B cell (primary cell): ENCODE measurements around the gene SMIM35. TPM values are rescaled to one million over a fixed set of nuclear protein-coding genes. Genes with fewer than 3 reads are reported as not detected.

Experiments used
- ATAC-seq: fragments of 200-7000 bp; cut with Tn5 transposase; one replicate; pipeline ENCODE4 v1.10.0; 2021; ENCODE audit warnings: low read depth, mild to moderate bottlenecking, moderate number of reproducible peaks, moderate library complexity
- CTCF ChIA-PET: fragments of 350-600 bp; sonication (Branson Sonifier 250); formaldehyde crosslinking; loops from one replicate; lab custom pipeline; 2021; ENCODE audit warnings: antibody characterized with exemption, inconsistent platforms; lab: Charles Lee
- POLR2A ChIA-PET: fragments of 350-600 bp; sonication (Branson Sonifier 250); formaldehyde crosslinking; loops from one replicate; lab custom pipeline; 2021; ENCODE audit warnings: antibody characterized with exemption; lab: Charles Lee
- DNase-seq: peaks from one replicate; pipeline ENCODE4 v3.0.0; 2013
- H2AFZ ChIP-seq: 2 replicates; pipeline ENCODE4 v1.6.1; 2012; ENCODE audit warnings: mild to moderate bottlenecking, low read depth, low read length; ENCODE audit not compliant: insufficient read depth, poor library complexity, severe bottlenecking
- H3K27ac ChIP-seq, 2 donors: 1 replicate in 1 of 2; 2 replicates in 1 of 2; pipeline ENCODE4 v1.5.1; 2012 to 2013; ENCODE audit warnings: low read length in 2 of 2, mild to moderate bottlenecking in 2 of 2, moderate library complexity in 1 of 2
- H3K27me3 ChIP-seq, 4 experiments: fragments of 200-600 bp in 1 of 4; sonication (generic) in 1 of 4; replicated peaks in 1 of 4; 1 replicate in 2 of 4; 2 replicates in 2 of 4; pipeline versions ENCODE4 v1.6.1 to v1.7.0; 2013 to 2016; ENCODE audit warnings: low read length in 3 of 4, mild to moderate bottlenecking in 2 of 4, mixed read lengths in 1 of 4, moderate library complexity in 1 of 4; ENCODE audit not compliant: insufficient read depth in 4 of 4, control insufficient read depth in 3 of 4; ENCODE audit errors: control extremely low read depth in 1 of 4
- H3K36me3 ChIP-seq, 2 experiments: replicated peaks in 1 of 2; 1 replicate in 1 of 2; 2 replicates in 1 of 2; pipeline versions ENCODE4 v1.6.1 to v1.7.1; 2013; ENCODE audit warnings: low read length in 1 of 2; ENCODE audit not compliant: insufficient read depth in 2 of 2, control insufficient read depth in 1 of 2; ENCODE audit errors: control extremely low read depth in 1 of 2, extremely low read depth in 1 of 2
- H3K4me1 ChIP-seq, 2 donors: fragments of 200-600 bp in 1 of 2; sonication (generic) in 1 of 2; 1 replicate in 1 of 2; 2 replicates in 1 of 2; pipeline versions ENCODE4 v1.5.1 to v1.6.1; 2013 to 2017; ENCODE audit warnings: low read length in 2 of 2; ENCODE audit not compliant: control insufficient read depth in 2 of 2, insufficient read depth in 2 of 2
- H3K4me2 ChIP-seq: replicated peaks from 2 replicates; pipeline ENCODE3; 2012; ENCODE audit warnings: mild to moderate bottlenecking, low read depth, low read length; ENCODE audit not compliant: poor library complexity, severe bottlenecking
- H3K4me3 ChIP-seq, 5 experiments: fragments of 200-600 bp in 1 of 5; sonication (generic) in 1 of 5; 1 replicate in 3 of 5; 2 replicates in 2 of 5; pipeline versions ENCODE4 v1.5.1 to v1.7.0; 2011 to 2016; ENCODE audit warnings: low read length in 4 of 5, mild to moderate bottlenecking in 4 of 5, low read depth in 2 of 5, control low read depth in 1 of 5, moderate library complexity in 1 of 5; ENCODE audit not compliant: insufficient read depth in 1 of 5; ENCODE audit errors: control extremely low read depth in 1 of 5, extremely low read depth in 1 of 5
- H3K79me2 ChIP-seq: fragments of 200-600 bp; sonication (generic); one replicate; pipeline ENCODE4 v1.6.0; 2016; ENCODE audit warnings: low read length; ENCODE audit not compliant: control insufficient read depth, insufficient read depth
- H3K9ac ChIP-seq: fragments of 200-600 bp; sonication (generic); 2 replicates; pipeline ENCODE4 v1.6.1; 2017; ENCODE audit warnings: mild to moderate bottlenecking, low read length, moderate library complexity
- H3K9me3 ChIP-seq, 3 donors: one replicate each; pipeline versions ENCODE4 v1.6.1 to v1.7.1; 2013; ENCODE audit warnings: low read length in 2 of 3; ENCODE audit not compliant: control insufficient read depth in 2 of 3, insufficient read depth in 1 of 3; ENCODE audit errors: control extremely low read depth in 1 of 3
- H4K20me1 ChIP-seq: 2 replicates; pipeline ENCODE4 v1.6.0; 2012; ENCODE audit warnings: mild to moderate bottlenecking, low read length; ENCODE audit not compliant: insufficient read depth, control insufficient read depth, poor library complexity, severe bottlenecking
- H3K27ac Mint-ChIP-seq: one replicate; pipeline ENCODE4 v1.8.0; 2021; ENCODE audit warnings: mixed read lengths
- H3K27me3 Mint-ChIP-seq: one replicate; pipeline ENCODE4 v1.8.0; 2021; ENCODE audit warnings: mixed read lengths
- H3K4me1 Mint-ChIP-seq: one replicate; pipeline ENCODE4 v1.8.0; 2021; ENCODE audit warnings: mixed read lengths
- H3K4me3 Mint-ChIP-seq: one replicate; pipeline ENCODE4 v1.8.0; 2021; ENCODE audit warnings: mixed read lengths
- H3K9me3 Mint-ChIP-seq: one replicate; pipeline ENCODE4 v1.8.0; 2022; ENCODE audit warnings: mixed read lengths; ENCODE audit not compliant: insufficient read depth
- CTCF ChIP-seq: fragments of 200-600 bp; IDR thresholded peaks from one replicate; pipeline ENCODE4 v1.8.0; 2022; ENCODE audit warnings: antibody characterized with exemption, mild to moderate bottlenecking
- EZH2 ChIP-seq: IDR thresholded peaks from 2 replicates; pipeline ENCODE4 v1.6.1; 2012; ENCODE audit warnings: borderline replicate concordance, low read depth, mild to moderate bottlenecking, moderate library complexity, low read length; ENCODE audit not compliant: insufficient read depth, poor library complexity, severe bottlenecking
- WGBS: methylation state at CpG from one replicate; pipeline ENCODE4 v1.1.5; 2013; ENCODE audit warnings: missing lambda C conversion rate; ENCODE audit not compliant: insufficient coverage; 5-methylcytosine and 5-hydroxymethylcytosine counted together
- intact Hi-C: fragments of 100-400 bp; cut with micrococcal nuclease; formaldehyde crosslinking; loops from one replicate; pipeline ENCODE4 v1.10.0; 2022
- polyA plus RNA-seq: library from polyadenylated mRNA; depleted of rRNA; stranded (reverse); fragments of >200 nt; gene quantifications from 2 replicates; pipeline ENCODE4 v1.2.3, GENCODE V29; 2012
- total RNA-seq, 2 donors: library from RNA; stranded (reverse); fragments of 120-200 nt in 1 of 2; gene quantifications; 1 replicate in 1 of 2; 2 replicates in 1 of 2; pipeline versions ENCODE4 v1.2.3 to v1.2.4, GENCODE V29; 2013 to 2022

SMIM35 gene
- total and polyA plus RNA-seq, 2 donors (not counting 1 experiment from before 2014, with no cell fraction given): 1.3 to 4.5 TPM

- Mint-ChIP-seq H3K9me3 (peaks cover 2% of the 10 kb centered on the region), H3K27ac (peak overlapping the region; percentile 32), H3K27me3 (no peaks in the 10 kb centered on the region), H3K4me1 (peaks cover 77% of the 10 kb centered on the region), H3K4me3 (no peak overlapping the region)
- Histone ChIP-seq H3K4me2 (no peak overlapping the region), H3K27me3 (no peaks in the 10 kb centered on the region), H3K36me3 (peaks cover 6 to 53% of the 10 kb centered on the region in 2 experiments), H2AFZ (no peak overlapping the region), H3K9me3 (peaks cover 0 to 4% (median 4%) of the 10 kb centered on the region in 3 donors), H3K4me1 (peaks cover 47 to 56% of the 10 kb centered on the region in 2 donors), H3K79me2 (peaks cover 10% of the 10 kb centered on the region), H3K4me3 (no peak overlapping the region), H4K20me1 (no peaks in the 10 kb centered on the region), H3K27ac (peak overlapping the region in 1 of 2 donors; percentile 99), H3K9ac (no peak overlapping the region)
- ChIA-PET CTCF (interaction anchor here (1.2 to 12.1 kb wide), 7 partner anchors 11 to 156 kb away, joined by 3 to 134 read pairs (median 19); partner anchors contain the start of gene IL10RA), POLR2A (interaction anchor here (1.1 to 21.8 kb wide), 7 partner anchors 3 to 54 kb away, joined by 3 to 346 read pairs (median 12); partner anchors contain the start of gene IL10RA)
- TF ChIP-seq EZH2 (no peak), CTCF (no peak)
- WGBS: 100% methylated on average over 1 of the region's 1 CpG
- intact Hi-C loops: no loop called here
- no peak for DNase-seq
- no peak for ATAC-seq
Measured at GRCh38 chr11:118000850-118001228, 85.9 kb downstream of the SMIM35 start.

- ChIA-PET POLR2A (interaction anchor here (1.0 to 21.8 kb wide), 9 partner anchors 4 to 53 kb away, joined by 3 to 346 read pairs (median 4); partner anchors contain the start of gene IL10RA), CTCF (interaction anchor here (1.3 to 12.1 kb wide), 7 partner anchors 11 to 157 kb away, joined by 4 to 134 read pairs (median 16); partner anchors contain the start of gene IL10RA)
- Histone ChIP-seq H3K4me3 (no peak overlapping the region), H3K79me2 (peaks cover 10% of the 10 kb centered on the region), H3K4me2 (no peak overlapping the region), H3K36me3 (peaks cover 6 to 59% of the 10 kb centered on the region in 2 experiments), H3K27ac (peak overlapping the region in 1 of 2 donors; percentile 99), H4K20me1 (no peaks in the 10 kb centered on the region), H3K9me3 (peaks cover 0 to 4% (median 4%) of the 10 kb centered on the region in 3 donors), H3K27me3 (no peaks in the 10 kb centered on the region), H2AFZ (no peak overlapping the region), H3K4me1 (peaks cover 41 to 51% of the 10 kb centered on the region in 2 donors), H3K9ac (no peak overlapping the region)
- Mint-ChIP-seq H3K27me3 (no peaks in the 10 kb centered on the region), H3K4me1 (peaks cover 71% of the 10 kb centered on the region), H3K9me3 (peaks cover 2% of the 10 kb centered on the region), H3K4me3 (no peak overlapping the region), H3K27ac (peak overlapping the region; percentile 78)
- DNase-seq: no peak
- no peak for TF ChIP-seq CTCF
- no peak for TF ChIP-seq EZH2
- no peak for ATAC-seq
- WGBS: 95% methylated on average over 2 of the region's 4 CpGs
- intact Hi-C loops: no loop called here
Measured at GRCh38 chr11:118000067-118000849, 86.5 kb downstream of the SMIM35 start.
